RCC 7860 (cell line): ENCODE data around the gene ZNF581.

ENCODE experiments used
- DNase-seq: peaks from one replicate; pipeline ENCODE4 v3.0.0-alpha.2; 2015; ENCODE audit warnings: low spot score
- FAIRE-seq: peaks from 2 replicates; lab custom pipeline; 2012; peaks lifted over from hg19 to GRCh38; lab: Jason Lieb, UNC

The ZNF581 gene

GRCh38 chr19:55611300-55611982 lies 32.0 kb upstream of the ZNF581 start:
- DNase-seq (no peak), FAIRE-seq (no peak)

- FAIRE-seq = no peak
These were observed 31.3 kb upstream of the ZNF581 start for GRCh38 chr19:55611983-55612645.

GRCh38 chr19:55613396-55613795 lies 30.1 kb upstream of the ZNF581 start:
- no peak for FAIRE-seq

More at GRCh38 chr19:55611983-55612645, 31.3 kb upstream of the ZNF581 start:
- no peak for DNase-seq

GRCh38 chr19:55613930-55614710 lies 29.3 kb upstream of the ZNF581 start:
- DNase-seq (no peak), FAIRE-seq (no peak)

More at GRCh38 chr19:55613396-55613795, 30.1 kb upstream of the ZNF581 start:
- DNase-seq = no peak

- no peak for DNase-seq
- FAIRE-seq = no peak
These were observed 28.5 kb upstream of the ZNF581 start for GRCh38 chr19:55614711-55615542.

GRCh38 chr19:55615543-55616394 lies 27.7 kb upstream of the ZNF581 start:
- FAIRE-seq (no peak), DNase-seq (no peak)

GRCh38 chr19:55616395-55616875 lies 27.0 kb upstream of the ZNF581 start:
- FAIRE-seq = no peak

GRCh38 chr19:55617426-55617825 lies 26.0 kb upstream of the ZNF581 start:
- no peak for FAIRE-seq

More at GRCh38 chr19:55616395-55616875, 27.0 kb upstream of the ZNF581 start:
- DNase-seq = no peak

GRCh38 chr19:55618426-55618825 lies 25.0 kb upstream of the ZNF581 start:
- FAIRE-seq (no peak), DNase-seq (no peak)

More at GRCh38 chr19:55617426-55617825, 26.0 kb upstream of the ZNF581 start:
- DNase-seq = no peak

GRCh38 chr19:55619286-55619685 lies 24.2 kb upstream of the ZNF581 start:
- DNase-seq = no peak
- FAIRE-seq = no peak

GRCh38 chr19:55620410-55621204 lies 22.8 kb upstream of the ZNF581 start:
- FAIRE-seq = no peak
- DNase-seq = no peak

- DNase-seq = no peak
- no peak for FAIRE-seq
These were observed 22.2 kb upstream of the ZNF581 start for GRCh38 chr19:55621205-55621672.

- FAIRE-seq (no peak), DNase-seq (no peak)
These were observed 21.7 kb upstream of the ZNF581 start for GRCh38 chr19:55621673-55622231.

- FAIRE-seq = no peak
- DNase-seq = no peak
These were observed 21.0 kb upstream of the ZNF581 start for GRCh38 chr19:55622242-55622969.

GRCh38 chr19:55623130-55623529 lies 20.3 kb upstream of the ZNF581 start:
- DNase-seq (no peak), FAIRE-seq (no peak)

- FAIRE-seq = no peak
- DNase-seq = no peak
These were observed 19.9 kb upstream of the ZNF581 start for GRCh38 chr19:55623561-55623960.

GRCh38 chr19:55624109-55625003 lies 19.1 kb upstream of the ZNF581 start, which contains the start of gene ZNF784:
ZNF784 (minus strand) TSS chr19:55624566; CDS start chr19:55624561, 5 bp downstream.
- DNase-seq (peak; percentile 76), FAIRE-seq (no peak)
